Right lobe of liver (tissue), 4 donors: Measurements from ENCODE around the gene PNPLA7.

ENCODE experiments used
- CTCF ChIP-seq, 4 donors: fragments of 200-600 bp in 3 of 4; fragments of 450-650 bp in 1 of 4; IDR thresholded peaks; one replicate each; pipeline versions ENCODE4 v1.5.1 to v1.8.0; 2016 to 2022; ENCODE audit warnings: antibody characterized with exemption in 4 of 4, mild to moderate bottlenecking in 2 of 4
- POLR2A ChIP-seq: fragments of 450-650 bp; IDR thresholded peaks from one replicate; pipeline ENCODE4 v1.6.1; 2017; ENCODE audit warnings: antibody characterized with exemption, mild to moderate bottlenecking
- donor health status: DM: no; HTN: no; CAD: no.
- donor health status: DM: no; HTN: no; CAD: no.
- donor health status: DM: no; HTN: yes; CAD: no.

GRCh38 chr9:137412431-137412830 lies 137.8 kb downstream of the PNPLA7 start:
- TF ChIP-seq CTCF (IDR thresholded peaks at IDR 0.05) (no peak), POLR2A (no peak)
